ENCODE results near the gene SLC66A1. TPM values are rescaled to one million over a fixed set of nuclear protein-coding genes. Genes with fewer than 3 reads are reported as not detected.
A peak's percentile ranks its signal among the peaks of the same experiment; 100 is the strongest.

The SLC66A1 gene
- total RNA-seq, 2 experiments from 2014 or later = 8.0 to 8.6 TPM

DNA sequence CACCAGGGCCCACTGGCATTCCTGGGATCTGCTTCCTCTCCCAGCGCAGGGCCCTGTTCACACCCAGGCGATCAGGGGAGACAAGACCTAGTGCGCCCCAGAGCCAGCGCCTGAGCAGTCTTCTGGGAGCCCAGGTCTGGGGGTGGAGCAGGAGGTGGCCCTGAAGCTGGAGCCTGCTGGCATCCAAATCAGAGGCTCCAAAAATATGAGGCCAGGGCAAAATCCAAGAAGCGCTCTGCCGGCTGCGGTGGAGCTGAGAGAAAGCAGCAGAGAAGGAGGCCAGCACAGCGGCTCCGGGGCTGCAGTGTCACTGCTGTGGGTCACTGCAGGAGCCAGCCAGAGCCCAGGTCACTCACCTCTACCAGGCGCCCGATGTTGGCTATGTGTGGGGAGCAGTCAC, 32.7 kb downstream of the SLC66A1 start:
- Mint-ChIP-seq H3K4me3 (no peak overlapping the region), H3K4me1 (no peaks in the 10 kb centered on the region), H3K27me3 (no peaks in the 10 kb centered on the region), H3K36me3 (peaks cover 15% of the 10 kb centered on the region), H3K27ac (no peak overlapping the region), H3K9me3 (ENCODE audit: low read depth) (no peaks in the 10 kb centered on the region)
- ATAC-seq (no peak), DNase-seq (no peak)
- CTCF ChIA-PET = interaction anchor here (0.6 to 2.8 kb wide), 12 partner anchors 12 to 318 kb away, joined by 3 to 18 read pairs (median 4); no protein-coding TSS in a partner anchor

DNA sequence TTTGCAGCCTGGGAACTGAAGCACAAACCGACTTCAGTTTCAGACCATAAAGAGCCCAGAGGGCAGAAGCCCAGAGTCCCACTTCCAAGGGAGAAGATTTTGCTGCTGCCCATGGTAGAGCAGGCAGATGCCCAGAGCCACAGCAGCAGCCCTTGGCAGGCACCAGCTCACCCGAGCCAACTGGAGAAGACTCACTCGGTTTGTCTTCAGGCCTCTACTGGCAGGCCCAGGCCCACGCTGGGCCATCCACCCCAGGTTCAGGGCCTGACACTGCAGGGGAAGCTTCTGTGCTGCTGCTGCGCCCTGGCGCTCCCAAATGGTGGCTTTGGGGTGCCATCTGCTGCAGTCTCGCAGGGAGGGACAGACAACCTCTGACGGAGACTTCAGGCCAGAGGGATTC, 33.3 kb downstream of the SLC66A1 start:
- CTCF ChIA-PET = interaction anchor here (0.6 to 2.8 kb wide), 5 partner anchors 12 to 307 kb away, joined by 3 to 18 read pairs (median 3); partner anchors contain the start of gene NBL1
- DNase-seq = no peak
- H3K36me3 Mint-ChIP-seq = peaks cover 15% of the 10 kb centered on the region
- ATAC-seq = no peak
- no peaks in the 10 kb centered on the region for H3K9me3 Mint-ChIP-seq (ENCODE audit: low read depth)
- no peaks in the 10 kb centered on the region for H3K27me3 Mint-ChIP-seq
- no peaks in the 10 kb centered on the region for H3K4me1 Mint-ChIP-seq
- no peak overlapping the region for H3K4me3 Mint-ChIP-seq
- H3K27ac Mint-ChIP-seq = no peak overlapping the region

DNA sequence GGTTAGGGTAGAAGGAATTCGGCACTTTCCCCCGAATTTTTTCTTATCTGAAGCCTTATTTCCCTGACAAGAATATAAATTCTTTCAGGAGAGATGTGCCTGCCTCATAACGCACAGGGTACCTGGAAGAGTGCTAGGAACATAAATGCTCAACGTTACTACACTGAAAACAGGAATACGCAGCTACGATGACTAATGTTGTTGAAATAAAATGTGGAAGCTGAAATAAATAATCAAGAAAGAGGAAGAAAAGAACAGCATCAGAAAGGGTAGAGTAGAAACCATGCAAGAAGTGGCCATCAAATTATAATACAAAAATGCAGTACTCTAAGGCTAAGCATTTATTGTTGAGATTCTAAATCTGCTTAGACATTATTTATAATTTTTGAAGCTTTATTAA, 33.9 kb downstream of the SLC66A1 start:
- CTCF ChIA-PET = interaction anchor here (0.9 to 1.0 kb wide), 2 partner anchors 115 to 298 kb away, joined by 3 to 4 read pairs; partner anchors contain the start of gene NBL1
- H3K4me1 Mint-ChIP-seq = no peaks in the 10 kb centered on the region
- no peaks in the 10 kb centered on the region for H3K9me3 Mint-ChIP-seq (ENCODE audit: low read depth)
- peaks cover 15% of the 10 kb centered on the region for H3K36me3 Mint-ChIP-seq
- H3K27me3 Mint-ChIP-seq = no peaks in the 10 kb centered on the region
- H3K4me3 Mint-ChIP-seq = no peak overlapping the region
- H3K27ac Mint-ChIP-seq = no peak overlapping the region
- no peak for ATAC-seq
- no peak for DNase-seq

DNA sequence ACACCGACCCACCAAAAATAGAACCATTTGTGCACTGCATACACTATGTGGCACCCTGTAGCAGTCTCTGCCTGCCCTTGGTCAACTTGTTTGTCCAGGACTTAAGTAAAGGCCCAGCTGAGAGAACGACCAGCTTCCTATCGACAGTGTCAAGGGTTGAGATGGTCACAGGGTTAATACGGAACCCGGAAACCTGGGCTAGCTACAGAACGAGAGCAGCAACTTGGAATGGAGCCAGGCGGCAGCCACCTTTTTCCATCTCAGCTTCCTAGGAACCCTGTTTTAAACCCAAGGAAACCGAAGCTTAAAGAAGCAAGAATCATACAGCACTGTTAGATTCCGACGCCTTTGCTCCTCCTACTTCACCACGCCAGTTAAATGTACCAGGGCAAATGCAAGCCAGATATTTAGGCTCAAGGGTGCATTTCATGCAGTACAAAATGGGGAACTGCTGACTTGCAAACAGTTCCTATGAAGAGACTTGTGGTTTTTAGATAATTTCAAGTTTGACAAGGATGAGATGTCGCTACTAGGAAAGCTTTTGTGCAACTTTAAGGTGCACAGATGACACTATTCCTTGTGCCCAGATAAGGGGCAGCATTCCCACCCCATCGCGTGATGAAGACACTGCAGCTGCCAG, 35.5 kb downstream of the SLC66A1 start:
- Mint-ChIP-seq H3K27me3 (no peaks in the 10 kb centered on the region), H3K36me3 (peaks cover 11% of the 10 kb centered on the region), H3K27ac (no peak overlapping the region), H3K4me1 (no peaks in the 10 kb centered on the region), H3K4me3 (no peak overlapping the region), H3K9me3 (ENCODE audit: low read depth) (no peaks in the 10 kb centered on the region)
- ATAC-seq (no peak), DNase-seq (no peak)
- CTCF ChIA-PET = interaction anchor here (0.8 to 1.4 kb wide), 4 partner anchors 106 to 306 kb away, joined by 3 to 4 read pairs (median 3); no protein-coding TSS in a partner anchor

DNA sequence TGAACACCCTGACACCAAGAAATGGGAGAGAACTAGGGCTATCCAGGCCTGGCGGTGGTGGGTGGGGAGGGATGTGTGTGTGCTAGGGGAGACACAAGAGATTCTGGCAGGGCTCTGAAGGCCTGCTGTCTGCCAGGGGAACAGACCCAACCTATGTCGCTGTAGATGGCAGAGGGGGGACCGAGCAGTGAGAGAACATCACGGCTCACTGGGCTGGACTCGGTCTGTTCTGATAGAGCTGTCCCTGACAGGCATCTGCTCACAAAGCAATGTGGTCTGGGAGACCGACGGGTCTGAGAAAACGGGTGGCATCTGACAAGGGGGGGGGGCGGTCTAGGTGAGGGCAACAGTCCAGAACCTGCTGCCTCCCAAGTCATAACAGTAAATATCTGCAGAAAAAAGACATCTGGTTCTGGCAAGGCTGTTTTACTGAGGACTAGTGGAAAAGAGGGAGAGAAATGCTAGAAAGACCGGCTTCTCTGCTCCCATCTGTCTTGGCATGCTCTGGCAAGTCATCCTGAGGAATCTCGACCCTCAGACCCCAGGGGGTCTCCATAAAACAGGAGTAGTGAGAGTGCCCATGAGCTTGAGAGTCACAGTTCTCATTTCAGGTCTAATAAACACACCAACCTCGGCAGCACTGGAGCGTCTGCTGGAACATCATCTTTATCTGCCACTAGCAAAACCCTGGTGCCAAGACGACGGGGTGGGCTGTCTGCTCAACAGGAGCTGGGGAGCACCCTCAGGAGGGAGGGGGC, 36.5 kb downstream of the SLC66A1 start:
- H3K4me3 Mint-ChIP-seq = no peak overlapping the region
- H3K27ac Mint-ChIP-seq = peak overlapping the region; percentile 28
- H3K9me3 Mint-ChIP-seq (ENCODE audit: low read depth) = no peaks in the 10 kb centered on the region
- peaks cover 9% of the 10 kb centered on the region for H3K36me3 Mint-ChIP-seq
- CTCF ChIA-PET = interaction anchor here (0.7 to 1.4 kb wide), 4 partner anchors 107 to 305 kb away, joined by 3 to 4 read pairs (median 4); no protein-coding TSS in a partner anchor
- H3K4me1 Mint-ChIP-seq = no peaks in the 10 kb centered on the region
- no peak for ATAC-seq
- no peak for DNase-seq
- H3K27me3 Mint-ChIP-seq = no peaks in the 10 kb centered on the region

DNA sequence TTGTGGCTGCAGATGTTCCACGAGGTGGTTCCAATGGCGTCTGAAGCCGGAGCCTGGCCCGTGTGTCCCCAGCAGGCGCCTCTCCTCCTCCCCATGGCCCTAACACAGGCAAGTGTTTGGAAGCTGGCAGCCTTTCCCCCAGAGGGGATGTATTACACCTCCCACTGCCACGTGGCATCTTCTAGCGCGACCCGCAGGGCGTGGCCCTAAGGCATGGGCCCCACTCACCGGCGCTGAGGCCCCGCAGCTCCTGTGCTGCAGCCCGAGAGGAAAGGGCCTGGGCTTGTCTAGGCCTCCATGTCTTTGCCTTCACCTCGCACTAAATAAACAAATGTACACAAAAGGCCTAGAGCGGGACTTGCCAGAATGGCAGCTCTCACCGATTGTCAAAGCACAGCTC, 37.9 kb downstream of the SLC66A1 start:
- no peak for DNase-seq
- H3K4me1 Mint-ChIP-seq = no peaks in the 10 kb centered on the region
- H3K9me3 Mint-ChIP-seq (ENCODE audit: low read depth) = no peaks in the 10 kb centered on the region
- CTCF ChIA-PET = no interaction called here
- peaks cover 4% of the 10 kb centered on the region for H3K36me3 Mint-ChIP-seq
- ATAC-seq = no peak
- no peak overlapping the region for H3K4me3 Mint-ChIP-seq
- H3K27ac Mint-ChIP-seq = no peak overlapping the region
- no peaks in the 10 kb centered on the region for H3K27me3 Mint-ChIP-seq

DNA sequence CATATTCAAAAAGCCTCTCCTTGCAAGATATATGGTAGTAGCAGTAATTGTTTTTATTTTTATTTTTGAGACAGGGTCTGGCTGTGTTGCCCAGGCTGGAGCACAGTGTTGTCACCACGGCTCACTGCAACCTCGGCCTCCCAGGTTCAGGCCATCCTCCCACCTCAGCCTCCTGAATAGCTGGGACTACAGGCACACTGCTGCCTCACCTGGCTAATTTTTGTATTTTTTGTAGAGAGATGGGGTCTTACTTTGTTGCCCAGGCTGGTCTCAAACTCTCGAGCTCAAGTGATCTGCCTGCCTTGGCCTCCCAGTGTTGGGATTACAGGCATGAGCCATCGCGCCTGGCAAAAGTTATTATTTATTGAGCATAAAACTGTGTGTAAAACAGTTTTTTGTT, 38.4 kb downstream of the SLC66A1 start:
- CTCF ChIA-PET = no interaction called here
- Mint-ChIP-seq H3K27ac (no peak overlapping the region), H3K36me3 (peaks cover 8% of the 10 kb centered on the region)

DNA sequence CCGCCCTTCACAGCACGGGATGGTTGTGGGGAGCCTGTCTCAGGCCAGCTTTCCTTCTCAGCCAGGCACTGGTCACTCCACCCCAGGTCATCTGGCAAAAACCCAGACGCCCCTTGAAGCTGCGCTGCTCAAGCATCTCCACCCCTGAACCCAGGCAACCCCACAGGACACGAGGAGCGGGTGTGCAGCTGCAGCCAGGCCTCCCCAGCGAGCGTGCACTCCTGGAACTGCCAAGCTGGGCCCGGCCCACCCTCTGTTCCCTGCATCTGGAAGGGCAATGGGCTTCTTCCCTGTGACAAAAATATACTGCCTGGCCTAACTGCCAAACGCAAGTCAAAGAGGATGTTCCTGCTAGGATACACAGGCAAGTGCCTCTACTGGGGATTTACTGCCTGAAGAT, 39.7 kb downstream of the SLC66A1 start:
- ATAC-seq (no peak), DNase-seq (no peak)
- Mint-ChIP-seq H3K9me3 (ENCODE audit: low read depth) (no peaks in the 10 kb centered on the region), H3K27ac (no peak overlapping the region), H3K4me3 (no peak overlapping the region), H3K36me3 (peaks cover 16% of the 10 kb centered on the region), H3K4me1 (no peaks in the 10 kb centered on the region), H3K27me3 (no peaks in the 10 kb centered on the region)
- CTCF ChIA-PET = interaction anchor here (0.7 to 0.9 kb wide), 2 partner anchors 10 to 309 kb away, joined by 3 read pairs; no protein-coding TSS in a partner anchor

More for the DNA sequence above, 38.4 kb downstream of the SLC66A1 start:
- no peak for ATAC-seq
- Mint-ChIP-seq H3K27me3 (no peaks in the 10 kb centered on the region), H3K4me3 (no peak overlapping the region), H3K9me3 (ENCODE audit: low read depth) (no peaks in the 10 kb centered on the region), H3K4me1 (no peaks in the 10 kb centered on the region)
- no peak for DNase-seq

DNA sequence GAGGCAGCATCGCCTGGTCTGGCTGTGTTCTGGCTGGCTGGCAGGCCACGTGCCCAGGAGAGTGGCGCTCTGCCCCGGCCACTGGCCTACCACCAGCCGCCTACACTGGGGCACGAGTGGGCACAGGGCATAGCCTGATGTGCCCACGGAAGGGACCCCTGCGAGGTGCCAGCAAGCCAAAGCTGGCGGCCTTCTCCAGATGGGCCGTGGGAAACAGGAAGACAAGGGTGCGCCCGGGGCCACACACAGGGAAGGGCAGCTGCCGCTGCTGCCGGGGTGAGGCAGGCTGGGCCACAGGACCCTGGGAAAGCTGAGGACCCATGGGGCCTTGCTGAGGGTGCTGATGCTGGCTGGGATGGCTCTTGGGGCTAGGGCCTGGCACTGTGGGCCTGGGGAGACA, 40.7 kb downstream of the SLC66A1 start:
- CTCF ChIA-PET = no interaction called here
- peaks cover 22% of the 10 kb centered on the region for H3K36me3 Mint-ChIP-seq
- H3K9me3 Mint-ChIP-seq (ENCODE audit: low read depth) = no peaks in the 10 kb centered on the region
- DNase-seq (no peak), ATAC-seq (no peak)
- no peaks in the 10 kb centered on the region for H3K27me3 Mint-ChIP-seq
- H3K4me1 Mint-ChIP-seq = peaks cover 3% of the 10 kb centered on the region
- H3K4me3 Mint-ChIP-seq = no peak overlapping the region
- H3K27ac Mint-ChIP-seq = no peak overlapping the region

DNA sequence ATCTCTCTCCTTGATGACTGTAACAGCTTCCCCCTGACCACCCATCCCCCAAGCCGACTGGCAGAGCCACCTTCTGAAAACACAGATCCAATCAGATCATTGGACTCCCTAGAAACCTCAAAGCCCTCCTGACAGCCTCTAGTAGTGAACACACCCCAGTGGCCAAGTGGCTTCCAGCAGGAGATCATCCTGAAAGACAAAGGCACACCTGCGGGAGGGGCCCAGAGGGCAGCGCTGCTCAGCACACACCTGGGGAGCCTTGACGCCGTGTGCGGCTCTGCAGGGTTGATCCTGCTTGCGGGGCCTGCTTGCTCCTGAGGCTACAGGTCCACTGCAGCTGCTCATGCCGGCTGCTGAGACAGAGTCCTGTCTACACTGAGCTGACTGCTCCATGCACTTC, 41.5 kb downstream of the SLC66A1 start:
- no peak for ATAC-seq
- no peaks in the 10 kb centered on the region for H3K9me3 Mint-ChIP-seq (ENCODE audit: low read depth)
- peaks cover 22% of the 10 kb centered on the region for H3K36me3 Mint-ChIP-seq
- H3K4me3 Mint-ChIP-seq = no peak overlapping the region
- CTCF ChIA-PET = interaction anchor here (1.2 to 2.0 kb wide), 2 partner anchors 10 to 12 kb away, joined by 3 to 7 read pairs; no protein-coding TSS in a partner anchor
- H3K4me1 Mint-ChIP-seq = peaks cover 4% of the 10 kb centered on the region
- H3K27me3 Mint-ChIP-seq = no peaks in the 10 kb centered on the region
- H3K27ac Mint-ChIP-seq = peak overlapping the region; percentile 16
- DNase-seq = no peak

DNA sequence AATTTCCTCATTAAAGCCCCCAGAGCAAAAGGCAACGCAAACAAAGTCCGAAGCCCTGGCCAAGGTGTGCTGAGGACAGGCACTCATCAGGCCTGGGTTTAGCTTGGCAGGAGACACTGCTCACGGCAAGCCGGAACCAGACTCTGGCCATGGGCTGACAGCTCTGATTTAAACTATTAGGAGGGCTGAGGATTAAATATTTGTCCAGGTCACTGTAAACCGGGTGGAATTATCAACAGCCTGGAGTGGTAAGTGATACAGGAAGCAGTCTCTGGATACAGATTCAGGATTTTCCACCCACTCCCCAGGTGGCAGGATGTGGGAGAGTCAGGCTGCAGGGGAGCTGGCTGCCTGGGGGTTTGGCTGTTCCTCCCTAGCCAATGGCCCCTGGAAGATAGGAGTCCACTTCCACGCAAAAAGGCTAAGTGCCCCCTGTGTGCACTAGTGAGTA, 42.4 kb downstream of the SLC66A1 start:
- H3K27me3 Mint-ChIP-seq = no peaks in the 10 kb centered on the region
- H3K36me3 Mint-ChIP-seq = peaks cover 22% of the 10 kb centered on the region
- no peak for DNase-seq
- ATAC-seq = no peak
- H3K4me1 Mint-ChIP-seq = peaks cover 8% of the 10 kb centered on the region
- H3K4me3 Mint-ChIP-seq = no peak overlapping the region
- H3K27ac Mint-ChIP-seq = no peak overlapping the region
- H3K9me3 Mint-ChIP-seq (ENCODE audit: low read depth) = no peaks in the 10 kb centered on the region
- CTCF ChIA-PET = interaction anchor here (1.2 to 2.0 kb wide), 2 partner anchors 9 to 13 kb away, joined by 3 to 7 read pairs; no protein-coding TSS in a partner anchor

DNA sequence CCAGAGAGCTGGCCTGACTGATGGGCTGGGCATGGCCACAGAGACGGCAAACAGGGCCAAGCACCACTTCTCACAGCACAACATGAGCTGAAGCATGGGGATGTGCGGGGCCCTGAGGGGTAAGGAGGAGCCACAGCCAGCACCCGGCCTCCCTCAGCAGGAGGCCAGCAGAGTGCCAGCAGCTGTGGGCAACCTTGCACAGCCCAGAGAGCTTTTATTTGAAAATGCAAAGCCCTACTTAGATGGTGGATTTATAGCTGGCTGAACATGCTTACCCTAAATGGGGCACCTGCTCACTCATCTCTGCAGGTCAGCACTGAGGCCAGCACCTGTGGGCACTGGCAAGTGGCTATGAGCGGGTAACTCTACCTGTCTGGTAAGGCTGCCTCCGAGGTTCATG, 44.1 kb downstream of the SLC66A1 start:
- Mint-ChIP-seq H3K27me3 (no peaks in the 10 kb centered on the region), H3K27ac (no peak overlapping the region), H3K36me3 (peaks cover 22% of the 10 kb centered on the region), H3K4me3 (no peak overlapping the region), H3K4me1 (peaks cover 23% of the 10 kb centered on the region), H3K9me3 (ENCODE audit: low read depth) (no peaks in the 10 kb centered on the region)
- DNase-seq (no peak), ATAC-seq (no peak)
- CTCF ChIA-PET = interaction anchor here (0.8 kb wide), 1 partner anchor 15 kb away, joined by 4 read pairs; no protein-coding TSS in a partner anchor

DNA sequence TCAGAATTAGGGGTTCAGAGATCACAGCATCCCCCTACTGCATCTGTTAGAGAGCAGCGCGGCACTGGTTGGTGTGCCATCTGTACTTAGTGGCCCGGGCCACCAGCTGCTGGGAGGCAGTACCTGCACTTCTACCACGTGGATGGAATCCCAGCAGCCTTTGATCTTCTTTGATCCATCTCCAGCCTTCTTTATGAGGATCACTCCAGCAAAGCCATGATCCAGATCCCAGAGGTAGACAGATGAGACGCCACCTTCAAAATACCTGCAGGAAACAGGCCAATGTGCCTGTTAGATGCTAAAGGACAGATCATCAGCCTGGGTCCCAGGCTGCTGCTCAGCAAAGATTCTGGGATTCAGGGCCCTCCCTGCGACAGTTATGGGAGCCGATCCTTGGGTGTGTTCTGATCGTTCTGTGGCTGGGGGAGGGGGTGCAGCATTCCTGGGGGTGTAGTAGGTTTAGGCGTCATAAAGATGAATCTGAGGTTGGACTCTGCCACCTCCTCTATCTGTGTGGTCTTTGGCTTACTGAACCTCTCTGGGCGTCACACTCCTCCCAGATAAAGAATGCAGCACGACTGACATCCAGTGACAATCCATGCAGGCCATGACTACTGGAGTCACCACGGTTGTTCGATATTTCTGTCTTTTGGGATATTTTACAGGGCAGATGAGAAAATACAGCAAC, 45.3 kb downstream of the SLC66A1 start:
- Mint-ChIP-seq H3K9me3 (ENCODE audit: low read depth) (no peaks in the 10 kb centered on the region), H3K4me3 (no peak overlapping the region), H3K27me3 (no peaks in the 10 kb centered on the region), H3K36me3 (peaks cover 22% of the 10 kb centered on the region), H3K27ac (no peak overlapping the region), H3K4me1 (peaks cover 25% of the 10 kb centered on the region)
- CTCF ChIA-PET = interaction anchor here (1.0 kb wide), 1 partner anchor 15 kb away, joined by 3 read pairs; no protein-coding TSS in a partner anchor
- DNase-seq = no peak
- no peak for ATAC-seq

Data from activated CD8-positive, alpha-beta memory T cell treated with anti-CD3 and anti-CD28 coated beads, Interleukin-2, amount 10 ng/mL, durations not matched to agents 7 days and 5 days (primary cell).